ENCODE results near the gene BST2.

The BST2 gene

DNA sequence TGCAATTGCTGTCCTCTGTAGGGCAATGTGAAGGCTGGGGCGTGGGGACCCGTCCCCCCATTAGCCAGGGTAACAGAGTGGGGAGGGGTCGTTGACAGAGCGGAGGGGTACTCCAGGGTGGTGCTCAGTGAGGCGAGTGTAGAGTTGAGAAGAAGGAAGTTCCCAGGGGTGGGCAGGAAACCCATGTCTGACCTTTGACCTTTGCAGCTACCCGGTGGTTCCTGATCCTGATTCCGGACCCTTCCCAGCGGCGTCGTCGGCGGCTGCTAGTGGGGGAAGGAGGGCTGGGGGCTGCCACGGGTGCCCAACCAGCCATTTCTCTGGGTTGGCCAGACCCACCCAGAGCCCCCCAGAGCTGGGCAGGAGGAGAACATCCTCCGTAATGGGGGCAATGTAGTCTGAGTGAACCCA lies 26.2 kb downstream of the BST2 start:
- Histone ChIP-seq H3K36me3 (ENCODE audit: insufficient read depth, low read length) (no peaks in the 10 kb centered on the region), H3K27ac (ENCODE audit: low read length) (no peak overlapping the region), H3K79me2 (ENCODE audit: insufficient read depth, low read length) (no peaks in the 10 kb centered on the region), H3K4me3 (ENCODE audit: low read depth in 1 of 2, low read length in 2 of 2) (no peak overlapping the region), H2AFZ (ENCODE audit: low read depth, low read length) (no peak overlapping the region), H3K9me3 (ENCODE audit: insufficient read depth, low read length, severe bottlenecking) (no peaks in the 10 kb centered on the region), H3K4me2 (ENCODE audit: insufficient read depth, low read length) (no peak overlapping the region), H3K9ac (ENCODE audit: low read depth, low read length) (no peak overlapping the region), H4K20me1 (ENCODE audit: insufficient read depth, low read length) (no peaks in the 10 kb centered on the region), H3K27me3 (ENCODE audit: insufficient read depth, low read length, poor library complexity) (no peaks in the 10 kb centered on the region), H3K4me1 (ENCODE audit: insufficient read depth, low read length) (peaks cover 16% of the 10 kb centered on the region)
- no peak for TF ChIP-seq EZH2 (IDR thresholded peaks at IDR 0.05; ENCODE audit: borderline replicate concordance, low read depth, low read length, severe bottlenecking)
- TF ChIP-seq, protein P1, sequence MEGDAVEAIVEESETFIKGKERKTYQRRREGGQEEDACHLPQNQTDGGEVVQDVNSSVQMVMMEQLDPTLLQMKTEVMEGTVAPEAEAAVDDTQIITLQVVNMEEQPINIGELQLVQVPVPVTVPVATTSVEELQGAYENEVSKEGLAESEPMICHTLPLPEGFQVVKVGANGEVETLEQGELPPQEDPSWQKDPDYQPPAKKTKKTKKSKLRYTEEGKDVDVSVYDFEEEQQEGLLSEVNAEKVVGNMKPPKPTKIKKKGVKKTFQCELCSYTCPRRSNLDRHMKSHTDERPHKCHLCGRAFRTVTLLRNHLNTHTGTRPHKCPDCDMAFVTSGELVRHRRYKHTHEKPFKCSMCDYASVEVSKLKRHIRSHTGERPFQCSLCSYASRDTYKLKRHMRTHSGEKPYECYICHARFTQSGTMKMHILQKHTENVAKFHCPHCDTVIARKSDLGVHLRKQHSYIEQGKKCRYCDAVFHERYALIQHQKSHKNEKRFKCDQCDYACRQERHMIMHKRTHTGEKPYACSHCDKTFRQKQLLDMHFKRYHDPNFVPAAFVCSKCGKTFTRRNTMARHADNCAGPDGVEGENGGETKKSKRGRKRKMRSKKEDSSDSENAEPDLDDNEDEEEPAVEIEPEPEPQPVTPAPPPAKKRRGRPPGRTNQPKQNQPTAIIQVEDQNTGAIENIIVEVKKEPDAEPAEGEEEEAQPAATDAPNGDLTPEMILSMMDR (IDR thresholded peaks at IDR 0.05; ENCODE audit: borderline replicate concordance, extremely low read depth, low read length, poor library complexity, severe bottlenecking): no peak
- ATAC-seq (ENCODE audit: insufficient read depth, low read depth) (peak; percentile 44; the same call in 1 of the 3 replicates), DNase-seq (peak; percentile 32)

DNA sequence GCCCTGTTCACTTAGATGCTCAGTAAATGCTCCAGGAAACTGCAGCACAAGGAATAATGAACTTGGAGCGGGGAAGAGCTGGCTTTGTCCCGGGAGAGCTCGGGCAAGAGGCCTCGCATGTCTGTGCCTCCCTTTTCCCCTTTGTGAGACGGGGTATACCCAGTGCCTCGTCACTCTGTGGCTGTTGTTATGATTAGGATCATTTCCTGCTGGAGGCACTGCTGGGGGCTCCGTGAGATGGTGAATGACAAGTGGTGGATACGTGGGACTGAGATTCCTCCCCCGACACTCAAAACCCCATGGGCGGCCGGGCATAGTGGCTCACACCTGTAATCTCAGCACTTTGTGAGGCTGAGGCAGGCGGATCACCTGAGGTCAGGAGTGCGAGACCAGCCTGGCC lies 27.2 kb downstream of the BST2 start:
- Histone ChIP-seq H3K4me1 (ENCODE audit: insufficient read depth, low read length) (peaks cover 12% of the 10 kb centered on the region), H2AFZ (ENCODE audit: low read depth, low read length) (no peak overlapping the region), H4K20me1 (ENCODE audit: insufficient read depth, low read length) (no peaks in the 10 kb centered on the region), H3K9ac (ENCODE audit: low read depth, low read length) (no peak overlapping the region), H3K9me3 (ENCODE audit: insufficient read depth, low read length, severe bottlenecking) (no peaks in the 10 kb centered on the region), H3K36me3 (ENCODE audit: insufficient read depth, low read length) (no peaks in the 10 kb centered on the region), H3K27me3 (ENCODE audit: insufficient read depth, low read length, poor library complexity) (no peaks in the 10 kb centered on the region), H3K27ac (ENCODE audit: low read length) (no peak overlapping the region), H3K4me3 (ENCODE audit: low read depth in 1 of 2, low read length in 2 of 2) (no peak overlapping the region), H3K79me2 (ENCODE audit: insufficient read depth, low read length) (no peaks in the 10 kb centered on the region), H3K4me2 (ENCODE audit: insufficient read depth, low read length) (no peak overlapping the region)
- TF ChIP-seq, protein P1 (IDR thresholded peaks at IDR 0.05; ENCODE audit: borderline replicate concordance, extremely low read depth, low read length, poor library complexity, severe bottlenecking): no peak
- TF ChIP-seq EZH2 (IDR thresholded peaks at IDR 0.05; ENCODE audit: borderline replicate concordance, low read depth, low read length, severe bottlenecking): no peak
- ATAC-seq (ENCODE audit: insufficient read depth, low read depth): no peak
- no peak for DNase-seq

DNA sequence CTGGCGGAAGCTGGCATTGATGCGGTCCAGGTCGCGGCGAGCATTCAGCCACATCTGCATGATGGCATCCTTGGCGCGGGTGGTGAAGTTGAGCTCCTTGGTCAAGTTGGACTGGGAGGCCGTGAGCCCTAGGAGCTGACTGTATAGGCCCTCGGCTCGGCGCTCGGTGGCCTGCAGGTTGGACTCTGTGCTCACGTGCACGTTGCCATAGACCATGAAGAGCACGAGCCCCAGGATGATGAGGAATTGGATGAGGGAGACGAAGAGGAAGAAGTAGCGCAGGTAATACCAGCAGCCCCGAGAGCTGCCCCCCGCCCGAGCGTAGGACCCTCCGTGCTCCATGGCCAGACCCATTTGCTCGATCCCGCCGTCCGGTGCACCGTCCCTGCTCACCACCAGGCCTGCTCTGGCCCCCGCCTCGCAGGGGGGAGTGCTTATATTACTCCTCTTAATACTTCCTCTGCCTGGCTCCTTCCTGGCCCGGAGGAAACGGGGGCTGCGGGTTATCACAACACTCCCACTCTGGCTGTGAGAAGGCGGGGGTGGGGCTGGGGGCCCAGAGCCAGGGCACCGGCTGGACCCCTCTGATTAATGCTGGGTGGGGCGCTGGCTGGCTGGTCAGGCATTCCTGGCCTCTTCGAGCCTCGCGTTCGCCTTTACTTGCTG lies 28.4 kb downstream of the BST2 start, which contains the start of gene PLVAP:
Gene PLVAP (minus strand): TSS at position 408 of the 666 bp plus-strand sequence. CDS start 54 bp downstream, at position 354.
- Histone ChIP-seq H3K36me3 (ENCODE audit: insufficient read depth, low read length) (no peaks in the 10 kb centered on the region), H3K27ac (ENCODE audit: low read length) (no peak within 1 kb of the TSS), H4K20me1 (ENCODE audit: insufficient read depth, low read length) (no peaks in the 10 kb centered on the region), H3K79me2 (ENCODE audit: insufficient read depth, low read length) (no peaks in the 10 kb centered on the region), H3K4me1 (ENCODE audit: insufficient read depth, low read length) (no peaks in the 10 kb centered on the region), H3K4me2 (ENCODE audit: insufficient read depth, low read length) (no peak within 1 kb of the TSS), H3K27me3 (ENCODE audit: insufficient read depth, low read length, poor library complexity) (no peaks in the 10 kb centered on the region), H2AFZ (ENCODE audit: low read depth, low read length) (no peak within 1 kb of the TSS), H3K4me3 (ENCODE audit: low read depth in 1 of 2, low read length in 2 of 2) (no peak within 1 kb of the TSS), H3K9me3 (ENCODE audit: insufficient read depth, low read length, severe bottlenecking) (no peaks in the 10 kb centered on the region), H3K9ac (ENCODE audit: low read depth, low read length) (no peak within 1 kb of the TSS)
- no peak for TF ChIP-seq EZH2 (IDR thresholded peaks at IDR 0.05; ENCODE audit: borderline replicate concordance, low read depth, low read length, severe bottlenecking)
- TF ChIP-seq, protein P1 (IDR thresholded peaks at IDR 0.05; ENCODE audit: borderline replicate concordance, extremely low read depth, low read length, poor library complexity, severe bottlenecking): no peak
- ATAC-seq (ENCODE audit: insufficient read depth, low read depth) (no peak), DNase-seq (no peak)

Measured in DND-41 (cell line).